ENCODE measurements around the gene TACC3. TPM values are rescaled to one million over a fixed set of nuclear protein-coding genes. Genes with fewer than 3 reads are reported as not detected.

The TACC3 gene
- total and polyA plus RNA-seq, 12 donors = 5.5 to 26.5 (median 11.4) TPM

DNA sequence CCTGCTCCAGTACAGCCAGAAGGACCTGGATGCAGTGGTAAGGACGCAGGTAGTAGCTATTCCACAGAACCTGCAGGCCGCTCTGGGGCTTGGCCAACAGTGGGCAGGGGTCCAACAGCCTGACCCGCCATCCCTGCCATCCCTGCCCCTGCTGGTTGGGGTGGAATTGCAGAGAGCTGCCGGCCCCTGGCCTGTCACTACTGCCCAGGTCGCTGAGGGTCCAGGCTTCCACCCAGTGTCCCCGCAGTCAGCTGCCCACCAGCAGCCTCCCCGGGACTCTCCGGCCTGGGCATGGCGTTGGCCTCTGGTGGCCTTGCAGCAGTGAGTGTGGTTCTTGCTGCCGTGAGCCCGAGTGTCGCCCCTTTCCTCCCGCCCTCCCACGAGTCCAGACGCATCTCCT is 16.3 kb downstream of the TACC3 start:
- peaks cover 0 to 13% of the 10 kb centered on the region in 2 donors for H3K36me3 ChIP-seq (replicated peaks in 1 of 2)
- H3K4me3 ChIP-seq = no peak overlapping the region
- H3K27me3 ChIP-seq = no peaks in the 10 kb centered on the region
- H3K4me1 ChIP-seq (replicated peaks in 1 of 2) = no peaks in the 10 kb centered on the region
- 92 to 98% (median 96%) methylated on average over 4 to 15 of the region's 15 CpGs; no CpG with 5 or more reads in 1 of the 4 donors for WGBS, 4 donors
- TF ChIP-seq, protein P1, sequence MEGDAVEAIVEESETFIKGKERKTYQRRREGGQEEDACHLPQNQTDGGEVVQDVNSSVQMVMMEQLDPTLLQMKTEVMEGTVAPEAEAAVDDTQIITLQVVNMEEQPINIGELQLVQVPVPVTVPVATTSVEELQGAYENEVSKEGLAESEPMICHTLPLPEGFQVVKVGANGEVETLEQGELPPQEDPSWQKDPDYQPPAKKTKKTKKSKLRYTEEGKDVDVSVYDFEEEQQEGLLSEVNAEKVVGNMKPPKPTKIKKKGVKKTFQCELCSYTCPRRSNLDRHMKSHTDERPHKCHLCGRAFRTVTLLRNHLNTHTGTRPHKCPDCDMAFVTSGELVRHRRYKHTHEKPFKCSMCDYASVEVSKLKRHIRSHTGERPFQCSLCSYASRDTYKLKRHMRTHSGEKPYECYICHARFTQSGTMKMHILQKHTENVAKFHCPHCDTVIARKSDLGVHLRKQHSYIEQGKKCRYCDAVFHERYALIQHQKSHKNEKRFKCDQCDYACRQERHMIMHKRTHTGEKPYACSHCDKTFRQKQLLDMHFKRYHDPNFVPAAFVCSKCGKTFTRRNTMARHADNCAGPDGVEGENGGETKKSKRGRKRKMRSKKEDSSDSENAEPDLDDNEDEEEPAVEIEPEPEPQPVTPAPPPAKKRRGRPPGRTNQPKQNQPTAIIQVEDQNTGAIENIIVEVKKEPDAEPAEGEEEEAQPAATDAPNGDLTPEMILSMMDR (IDR thresholded peaks at IDR 0.05) = no peak
- TF ChIP-seq POLR2A (IDR thresholded peaks at IDR 0.05) = no peak
- intact Hi-C loops (cut with DNase I) = no loop called here
- no peak overlapping the region for H3K27ac ChIP-seq
- DNase-seq = no peak
- H3K9me3 ChIP-seq (replicated peaks in 1 of 3) = no peaks in the 10 kb centered on the region

DNA sequence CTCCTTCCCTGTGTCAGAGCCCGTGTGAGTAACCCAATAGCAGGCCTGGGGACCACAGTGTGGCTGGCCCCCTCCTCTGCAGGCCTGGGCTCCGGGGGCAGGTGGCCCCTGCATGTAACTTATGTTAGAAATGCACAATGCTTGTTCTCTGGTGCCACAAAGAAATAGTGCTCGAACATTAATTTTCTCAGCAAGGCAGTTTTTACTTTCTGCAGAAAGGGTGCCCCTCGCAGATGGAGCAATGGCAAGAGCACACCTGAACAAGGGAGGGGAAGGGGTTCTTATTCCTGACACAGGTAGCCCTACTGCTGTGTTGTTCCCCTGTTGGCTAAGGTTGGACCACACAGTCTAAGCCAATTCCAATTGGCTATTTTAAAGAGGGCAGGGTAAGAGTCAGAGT is 17.1 kb downstream of the TACC3 start:
- no peak for TF ChIP-seq POLR2A (IDR thresholded peaks at IDR 0.05)
- TF ChIP-seq, protein P1 (IDR thresholded peaks at IDR 0.05) = no peak
- H3K4me3 ChIP-seq = no peak overlapping the region
- intact Hi-C loops (cut with DNase I) = no loop called here
- no peak for DNase-seq
- no peaks in the 10 kb centered on the region for H3K4me1 ChIP-seq (replicated peaks in 1 of 2)
- 96 to 98% (median 97%) methylated on average over 4 of the region's 4 CpGs for WGBS, 4 donors
- no peaks in the 10 kb centered on the region for H3K9me3 ChIP-seq (replicated peaks in 1 of 3)
- no peaks in the 10 kb centered on the region for H3K27me3 ChIP-seq
- peaks cover 0 to 13% of the 10 kb centered on the region in 2 donors for H3K36me3 ChIP-seq (replicated peaks in 1 of 2)
- H3K27ac ChIP-seq = no peak overlapping the region

DNA sequence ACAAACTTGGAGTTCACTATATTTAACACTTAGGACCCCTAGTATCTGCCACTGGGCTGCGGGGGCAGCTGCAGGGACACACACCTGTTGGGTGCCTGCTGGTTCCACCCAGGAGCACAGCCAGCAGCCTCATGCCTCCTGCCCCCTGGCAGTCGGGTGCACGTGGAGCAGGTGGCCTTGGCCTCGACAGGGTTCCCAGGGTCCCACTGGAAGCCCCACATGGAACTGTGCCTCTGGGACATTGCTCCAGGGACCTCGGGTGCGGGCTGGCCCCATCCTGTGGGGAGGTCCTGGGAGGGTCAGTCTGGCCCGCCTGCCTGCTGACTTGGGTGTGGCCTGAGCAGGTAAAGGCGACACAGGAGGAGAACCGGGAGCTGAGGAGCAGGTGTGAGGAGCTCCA is 18.0 kb downstream of the TACC3 start:
- H3K36me3 ChIP-seq (replicated peaks in 1 of 2) = peaks cover 0 to 13% of the 10 kb centered on the region in 2 donors
- no peak overlapping the region for H3K27ac ChIP-seq
- no peak overlapping the region for H3K4me3 ChIP-seq
- TF ChIP-seq, protein P1 (IDR thresholded peaks at IDR 0.05) = no peak
- TF ChIP-seq POLR2A (IDR thresholded peaks at IDR 0.05) = no peak
- no peaks in the 10 kb centered on the region for H3K4me1 ChIP-seq (replicated peaks in 1 of 2)
- intact Hi-C loops (cut with DNase I) = no loop called here
- WGBS, 4 donors = 90 to 98% (median 93%) methylated on average over 3 to 9 of the region's 9 CpGs
- H3K9me3 ChIP-seq (replicated peaks in 1 of 3) = no peaks in the 10 kb centered on the region
- H3K27me3 ChIP-seq = no peaks in the 10 kb centered on the region
- no peak for DNase-seq

DNA sequence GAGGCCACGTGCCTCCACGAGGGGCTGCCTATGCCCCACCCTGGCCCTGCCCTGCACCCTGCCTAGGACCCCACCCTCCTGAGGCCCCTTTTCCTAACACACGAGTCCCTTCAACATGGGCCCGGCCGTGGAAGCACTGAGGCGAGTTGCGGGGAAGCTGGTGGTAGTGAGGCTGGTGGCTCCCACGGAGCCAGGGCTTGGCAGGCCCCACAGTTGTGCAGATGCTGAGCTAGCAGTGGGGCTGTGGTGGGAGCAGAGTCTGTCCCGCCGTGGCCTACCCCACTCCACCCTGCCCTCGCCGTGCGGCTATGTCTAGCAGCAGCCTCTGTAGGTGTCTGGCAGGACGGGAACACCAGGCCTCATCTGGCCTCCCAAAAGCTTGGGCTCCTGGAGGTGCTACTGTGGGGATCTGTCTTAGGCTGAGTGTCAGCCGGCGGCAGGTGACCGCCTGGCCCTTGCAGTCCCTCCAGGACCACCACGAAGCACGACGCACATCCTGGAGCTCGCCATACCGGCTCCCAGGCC is 18.8 kb downstream of the TACC3 start:
- no peak overlapping the region for H3K4me3 ChIP-seq
- no peaks in the 10 kb centered on the region for H3K9me3 ChIP-seq (replicated peaks in 1 of 3)
- TF ChIP-seq, protein P1 (IDR thresholded peaks at IDR 0.05) = no peak
- no peak for TF ChIP-seq POLR2A (IDR thresholded peaks at IDR 0.05)
- 97 to 100% (median 97%) methylated on average over 4 to 22 of the region's 22 CpGs for WGBS, 4 donors
- no peak for DNase-seq
- no peaks in the 10 kb centered on the region for H3K4me1 ChIP-seq (replicated peaks in 1 of 2)
- H3K27me3 ChIP-seq = no peaks in the 10 kb centered on the region
- H3K36me3 ChIP-seq (replicated peaks in 1 of 2) = peaks cover 0 to 10% of the 10 kb centered on the region in 2 donors
- intact Hi-C loops (cut with DNase I) = no loop called here
- H3K27ac ChIP-seq = no peak overlapping the region

Measured in adrenal gland (tissue), 12 donors.